Measurements from ENCODE around the gene ECM1. TPM values are rescaled to one million over a fixed set of nuclear protein-coding genes. Genes with fewer than 3 reads are reported as not detected.

Gene ECM1
- polyA plus RNA-seq, 1 experiment, result 122 TPM

GRCh38 chr1:150545486-150546032, 37.6 kb downstream of the ECM1 start:
- CTCF ChIA-PET, result interaction anchor here (2.3 to 7.2 kb wide), 2 partner anchors 13 to 15 kb away, joined by 18 to 64 read pairs; no protein-coding TSS in a partner anchor
- POLR2A ChIA-PET, result no interaction called here
- H3K4me3 ChIP-seq (ENCODE audit: low read depth, low read length), result no peak overlapping the region
- H3K9me3 ChIP-seq (ENCODE audit: control insufficient read depth, insufficient read depth, low read length), result no peaks in the 10 kb centered on the region
- H3K27me3 ChIP-seq (ENCODE audit: control insufficient read depth, insufficient read depth, low read length), result no peaks in the 10 kb centered on the region
- TF ChIP-seq, protein P1, sequence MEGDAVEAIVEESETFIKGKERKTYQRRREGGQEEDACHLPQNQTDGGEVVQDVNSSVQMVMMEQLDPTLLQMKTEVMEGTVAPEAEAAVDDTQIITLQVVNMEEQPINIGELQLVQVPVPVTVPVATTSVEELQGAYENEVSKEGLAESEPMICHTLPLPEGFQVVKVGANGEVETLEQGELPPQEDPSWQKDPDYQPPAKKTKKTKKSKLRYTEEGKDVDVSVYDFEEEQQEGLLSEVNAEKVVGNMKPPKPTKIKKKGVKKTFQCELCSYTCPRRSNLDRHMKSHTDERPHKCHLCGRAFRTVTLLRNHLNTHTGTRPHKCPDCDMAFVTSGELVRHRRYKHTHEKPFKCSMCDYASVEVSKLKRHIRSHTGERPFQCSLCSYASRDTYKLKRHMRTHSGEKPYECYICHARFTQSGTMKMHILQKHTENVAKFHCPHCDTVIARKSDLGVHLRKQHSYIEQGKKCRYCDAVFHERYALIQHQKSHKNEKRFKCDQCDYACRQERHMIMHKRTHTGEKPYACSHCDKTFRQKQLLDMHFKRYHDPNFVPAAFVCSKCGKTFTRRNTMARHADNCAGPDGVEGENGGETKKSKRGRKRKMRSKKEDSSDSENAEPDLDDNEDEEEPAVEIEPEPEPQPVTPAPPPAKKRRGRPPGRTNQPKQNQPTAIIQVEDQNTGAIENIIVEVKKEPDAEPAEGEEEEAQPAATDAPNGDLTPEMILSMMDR (IDR thresholded peaks at IDR 0.05; ENCODE audit: low read depth, low read length), result no peak
- no peak overlapping the region for H3K27ac ChIP-seq (ENCODE audit: low read depth, low read length)
- DNase-seq (ENCODE audit: low read depth, low spot score), result no peak

GRCh38 chr1:150546294-150546937, 38.5 kb downstream of the ECM1 start:
- POLR2A ChIA-PET, result no interaction called here
- DNase-seq (ENCODE audit: low read depth, low spot score), result no peak
- Histone ChIP-seq H3K27ac (ENCODE audit: low read depth, low read length) (no peak overlapping the region), H3K4me3 (ENCODE audit: low read depth, low read length) (no peak overlapping the region), H3K9me3 (ENCODE audit: control insufficient read depth, insufficient read depth, low read length) (no peaks in the 10 kb centered on the region), H3K27me3 (ENCODE audit: control insufficient read depth, insufficient read depth, low read length) (no peaks in the 10 kb centered on the region)
- TF ChIP-seq, protein P1 (IDR thresholded peaks at IDR 0.05; ENCODE audit: low read depth, low read length), result no peak
- CTCF ChIA-PET, result interaction anchor here (2.4 to 7.2 kb wide), 2 partner anchors 14 kb away, joined by 9 to 64 read pairs; no protein-coding TSS in a partner anchor

- POLR2A ChIA-PET, result interaction anchor here (0.7 to 1.1 kb wide), 3 partner anchors 13 to 33 kb away, joined by 3 to 4 read pairs (median 4); partner anchors contain the start of gene FALEC
- Histone ChIP-seq H3K27me3 (ENCODE audit: control insufficient read depth, insufficient read depth, low read length) (no peaks in the 10 kb centered on the region), H3K9me3 (ENCODE audit: control insufficient read depth, insufficient read depth, low read length) (no peaks in the 10 kb centered on the region), H3K4me3 (ENCODE audit: low read depth, low read length) (peak overlapping the region; percentile 64), H3K27ac (ENCODE audit: low read depth, low read length) (no peak overlapping the region)
- DNase-seq (ENCODE audit: low read depth, low spot score), result no peak
- TF ChIP-seq, protein P1 (IDR thresholded peaks at IDR 0.05; ENCODE audit: low read depth, low read length), result no peak
- CTCF ChIA-PET, result interaction anchor here (0.6 to 7.2 kb wide), 4 partner anchors 11 to 27 kb away, joined by 3 to 64 read pairs (median 6); no protein-coding TSS in a partner anchor
Observed at GRCh38 chr1:150548324-150548631, 40.4 kb downstream of the ECM1 start.

GRCh38 chr1:150548632-150549495, 41.0 kb downstream of the ECM1 start, which contains the start of gene ADAMTSL4:
ADAMTSL4 (plus strand) TSS chr1:150549408; CDS start chr1:150552289, 2,881 bp downstream.
- Histone ChIP-seq H3K4me3 (ENCODE audit: low read depth, low read length) (peak within 1 kb of the TSS; percentile 64), H3K27ac (ENCODE audit: low read depth, low read length) (peak within 1 kb of the TSS; percentile 61), H3K9me3 (ENCODE audit: control insufficient read depth, insufficient read depth, low read length) (no peaks in the 10 kb centered on the region), H3K27me3 (ENCODE audit: control insufficient read depth, insufficient read depth, low read length) (no peaks in the 10 kb centered on the region)
- POLR2A ChIA-PET, result interaction anchor here (0.7 to 1.1 kb wide), 3 partner anchors 12 to 33 kb away, joined by 3 to 4 read pairs (median 4); partner anchors contain the start of gene FALEC
- no peak for DNase-seq (ENCODE audit: low read depth, low spot score)
- CTCF ChIA-PET, result interaction anchor here (0.6 to 7.2 kb wide), 5 partner anchors 11 to 255 kb away, joined by 3 to 64 read pairs (median 7); no protein-coding TSS in a partner anchor
- TF ChIP-seq, protein P1 (IDR thresholded peaks at IDR 0.05; ENCODE audit: low read depth, low read length), result 0 out of 2 replicates have a peak, but pooled peaks have one; percentile 10
